HCT116 (cell line): Measurements from ENCODE around the gene LRRK2.

Experiments used
- CBX3 ChIP-seq: IDR thresholded peaks from 2 replicates; pipeline ENCODE4 v1.6.1; 2012; ENCODE audit warnings: low read depth
- CTCF ChIP-seq, 3 experiments: fragments of 200-600 bp in 1 of 3; sonication (generic) in 1 of 3; IDR thresholded peaks in 2 of 3; conservative IDR thresholded peaks in 1 of 3; 2 replicates each; pipeline ENCODE4 v1.5.1; 2012 to 2017; ENCODE audit warnings: low read depth in 2 of 3, low read length in 2 of 3, antibody characterized with exemption in 1 of 3, borderline replicate concordance in 1 of 3, control low read depth in 1 of 3, mild to moderate bottlenecking in 1 of 3, mixed read lengths in 1 of 3, mixed run types in 1 of 3, moderate library complexity in 1 of 3; ENCODE audit not compliant: insufficient read depth in 1 of 3
- EZH2 ChIP-seq: fragments of 200-600 bp; sonication (generic); IDR thresholded peaks from 2 replicates; pipeline ENCODE4 v1.6.1; 2017; ENCODE audit warnings: antibody characterized with exemption, mixed run types
- EZH2phosphoT487 ChIP-seq: fragments of 200-600 bp; IDR thresholded peaks from 2 replicates; pipeline ENCODE4 v1.6.1; 2018; ENCODE audit warnings: antibody characterized with exemption, borderline replicate concordance
- JUND ChIP-seq: IDR thresholded peaks from 2 replicates; pipeline ENCODE4 v1.6.1; 2012
- MAX ChIP-seq: IDR thresholded peaks from 2 replicates; pipeline ENCODE4 v1.6.1; 2012
- POLR2A ChIP-seq: IDR thresholded peaks from 2 replicates; pipeline ENCODE4 v1.7.0; 2011; ENCODE audit warnings: borderline replicate concordance; ENCODE audit not compliant: insufficient read depth, insufficient read length; ENCODE audit errors: extremely low read depth
- POLR2AphosphoS5 ChIP-seq: IDR thresholded peaks from 2 replicates; pipeline ENCODE4 v1.6.1; 2011; ENCODE audit warnings: mild to moderate bottlenecking, low read depth, low read length, moderate library complexity
- REST ChIP-seq: IDR thresholded peaks from 2 replicates; pipeline ENCODE4 v1.6.1; 2012; ENCODE audit warnings: low read depth
- SP1 ChIP-seq: IDR thresholded peaks from 2 replicates; pipeline ENCODE4 v1.6.1; 2012; ENCODE audit warnings: low read depth
- YY1 ChIP-seq: IDR thresholded peaks from 2 replicates; pipeline ENCODE4 v1.6.1; 2011; ENCODE audit warnings: low read length, low read depth, moderate library complexity, mild to moderate bottlenecking; ENCODE audit not compliant: insufficient replicate concordance; ENCODE audit errors: extremely low read depth
- ZNF274 ChIP-seq: fragments of 200-500 bp; sonication (Bioruptor generic); IDR thresholded peaks from 2 replicates; pipeline ENCODE4 v1.6.1; 2014; ENCODE audit warnings: mild to moderate bottlenecking, low read depth, low read length, inconsistent platforms

- TF ChIP-seq EZH2 (no peak), POLR2AphosphoS5 (no peak), SP1 (no peak), POLR2A (no peak), REST (no peak), CTCF (IDR thresholded peaks at IDR 0.05 in 2 of 3, conservative IDR thresholded peaks at IDR 0.05 in 1 of 3; ENCODE audit: borderline replicate concordance in 1 of 3, insufficient read depth in 1 of 3, low read depth in 2 of 3, low read length in 2 of 3) (no peak), JUND (no peak), ZNF274 (no peak), EZH2phosphoT487 (no peak), CBX3 (no peak), YY1 (no peak), MAX (no peak)
Observed at GRCh38 chr12:40312196-40312595, 87.4 kb downstream of the LRRK2 start.
